ENCODE measurements around the gene PRKCQ.
A peak's percentile ranks its signal among the peaks of the same experiment; 100 is the strongest.

Gene PRKCQ

DNA sequence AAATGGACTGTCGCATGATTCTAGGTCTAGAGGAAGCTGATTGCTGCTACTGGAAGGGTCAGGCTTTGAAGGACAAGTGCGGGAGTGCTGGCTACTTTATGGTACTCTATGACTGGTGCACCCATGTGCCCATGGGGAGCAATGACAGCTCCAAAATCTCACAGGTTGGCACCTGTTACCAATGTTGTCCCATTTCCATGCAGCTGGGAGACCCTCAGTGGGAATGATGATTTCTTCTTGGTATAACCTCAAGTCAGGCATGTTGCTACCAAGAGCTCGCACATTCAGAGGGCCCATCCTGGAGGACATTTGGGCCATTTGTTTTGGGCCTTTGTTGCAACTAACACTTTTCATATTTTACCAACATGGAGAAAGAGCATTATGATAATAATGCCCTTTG lies 174.4 kb downstream of the PRKCQ start:
- no peak for DNase-seq (ENCODE audit: low read depth)

DNA sequence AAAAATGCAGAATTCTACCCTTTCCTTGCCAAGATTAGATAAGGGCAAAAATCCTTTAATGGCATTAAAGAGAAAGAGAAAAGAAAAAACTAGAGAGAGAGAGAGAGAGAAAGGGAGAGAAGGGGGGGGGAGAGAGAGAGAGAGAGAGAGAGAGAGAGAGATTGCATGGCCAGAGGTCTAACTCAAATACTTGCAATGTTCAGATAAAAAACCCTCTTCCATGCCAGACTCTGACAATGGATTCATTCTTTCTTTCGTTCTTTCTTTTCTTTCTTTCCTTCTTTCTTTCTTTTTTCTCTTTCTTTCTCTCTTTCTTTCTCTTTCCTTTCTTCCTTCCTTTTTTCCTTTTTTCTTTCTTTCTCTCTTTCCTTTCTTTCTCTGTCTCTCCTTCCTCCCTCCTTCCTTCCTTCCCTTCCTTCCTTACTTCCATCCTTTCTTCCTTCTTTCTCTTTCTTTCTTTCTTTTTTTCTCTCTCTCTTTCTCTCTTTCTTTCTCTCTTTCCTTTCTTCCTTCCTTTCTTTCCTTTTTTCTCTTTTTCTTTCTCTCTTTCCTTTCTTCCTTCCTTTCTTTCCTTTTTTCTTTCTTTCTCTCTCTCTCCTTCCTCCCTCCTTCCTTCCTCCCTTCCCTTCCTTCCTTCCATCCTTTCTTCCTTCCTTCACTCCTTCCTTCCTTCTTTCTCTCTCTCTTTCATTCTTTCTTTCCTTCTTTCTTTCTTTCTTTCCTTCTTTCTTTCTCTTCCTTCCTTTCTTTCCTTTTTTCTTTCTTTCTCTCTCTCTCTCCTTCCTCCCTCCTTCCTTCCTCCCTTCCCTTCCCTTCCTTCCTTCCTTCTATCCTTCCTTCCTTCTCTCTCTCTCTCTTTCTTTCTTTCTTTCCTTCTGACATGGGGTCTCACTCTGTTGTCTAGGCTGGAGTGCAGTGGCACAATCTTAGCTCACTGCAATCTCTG lies 175.7 kb downstream of the PRKCQ start:
- DNase-seq (ENCODE audit: low read depth) = no peak

DNA sequence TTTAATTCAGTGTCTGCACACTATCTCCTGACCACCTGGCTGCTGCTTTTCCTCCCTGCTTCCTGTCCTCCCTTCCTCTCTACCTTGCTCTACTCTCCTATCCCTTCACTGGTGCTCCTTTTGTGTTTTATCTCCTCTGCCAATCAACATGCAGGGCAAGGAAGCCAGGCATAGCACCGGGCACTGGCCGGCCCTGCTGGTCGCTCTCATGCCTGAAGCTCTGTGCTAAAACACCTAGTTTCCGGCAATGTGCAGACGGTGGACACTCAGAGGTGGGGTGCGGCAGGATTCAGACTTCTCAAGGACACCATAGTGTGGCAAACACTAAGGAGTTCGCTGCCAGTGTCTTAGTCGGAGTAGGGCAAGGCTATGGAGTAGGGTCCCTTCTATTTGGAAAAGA lies 177.1 kb downstream of the PRKCQ start:
- no peak for DNase-seq (ENCODE audit: low read depth)

DNA sequence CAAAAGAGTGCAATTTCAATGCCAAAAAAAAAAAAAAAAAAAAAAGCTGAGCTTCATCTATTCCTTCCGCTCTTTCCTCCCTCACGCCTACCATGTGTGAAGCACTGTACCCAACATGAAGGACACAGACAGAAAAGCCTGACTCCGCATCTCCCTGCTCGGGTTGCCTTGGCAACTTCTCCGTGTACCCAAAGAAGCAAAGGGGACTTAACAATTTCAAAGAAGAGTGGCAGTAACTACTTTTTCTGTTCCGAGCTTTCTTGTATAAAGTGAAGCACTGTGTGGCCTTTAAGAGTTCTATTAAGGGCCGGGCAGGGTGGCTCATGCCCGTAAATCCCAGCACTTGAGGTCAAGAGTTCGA lies 177.7 kb downstream of the PRKCQ start:
- DNase-seq (ENCODE audit: low read depth) = no peak

DNA sequence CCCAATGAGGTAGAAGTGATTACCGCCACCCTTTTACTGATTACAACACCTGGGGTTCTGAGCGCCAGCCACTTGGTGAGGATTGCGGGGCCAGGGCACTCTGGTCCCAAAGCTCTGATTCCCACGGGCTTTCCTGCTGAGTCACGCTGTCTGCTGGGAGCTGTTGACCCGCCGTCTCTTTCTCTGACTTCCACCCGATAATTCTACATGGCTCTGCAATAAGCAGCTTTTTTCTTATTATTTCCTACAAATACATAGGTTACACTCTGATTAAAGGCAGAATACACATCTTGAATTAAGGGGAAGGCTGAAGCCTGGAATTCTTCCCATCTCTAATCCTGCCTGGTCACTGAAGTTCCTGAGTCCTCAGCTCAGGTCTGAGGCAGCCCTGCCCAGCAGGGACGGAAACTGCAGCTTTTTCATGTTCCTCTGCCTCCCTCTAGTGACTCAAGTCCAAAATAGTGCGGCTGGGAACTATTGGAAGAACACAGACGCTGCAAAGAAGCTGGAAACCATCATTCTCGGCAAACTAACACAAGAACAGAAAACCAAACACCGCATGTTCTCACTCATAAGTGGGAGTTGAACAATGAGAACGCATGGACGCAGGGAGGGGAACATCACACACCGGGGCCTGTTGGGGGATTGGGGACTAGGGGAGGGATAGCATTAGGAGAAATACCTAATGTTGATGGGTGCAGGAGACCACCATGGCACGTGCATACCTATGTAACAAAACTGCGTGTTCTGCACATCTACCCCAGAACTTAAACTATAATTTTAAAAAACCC lies 178.3 kb downstream of the PRKCQ start:
- peak; percentile 78 for DNase-seq (ENCODE audit: low read depth)

DNA sequence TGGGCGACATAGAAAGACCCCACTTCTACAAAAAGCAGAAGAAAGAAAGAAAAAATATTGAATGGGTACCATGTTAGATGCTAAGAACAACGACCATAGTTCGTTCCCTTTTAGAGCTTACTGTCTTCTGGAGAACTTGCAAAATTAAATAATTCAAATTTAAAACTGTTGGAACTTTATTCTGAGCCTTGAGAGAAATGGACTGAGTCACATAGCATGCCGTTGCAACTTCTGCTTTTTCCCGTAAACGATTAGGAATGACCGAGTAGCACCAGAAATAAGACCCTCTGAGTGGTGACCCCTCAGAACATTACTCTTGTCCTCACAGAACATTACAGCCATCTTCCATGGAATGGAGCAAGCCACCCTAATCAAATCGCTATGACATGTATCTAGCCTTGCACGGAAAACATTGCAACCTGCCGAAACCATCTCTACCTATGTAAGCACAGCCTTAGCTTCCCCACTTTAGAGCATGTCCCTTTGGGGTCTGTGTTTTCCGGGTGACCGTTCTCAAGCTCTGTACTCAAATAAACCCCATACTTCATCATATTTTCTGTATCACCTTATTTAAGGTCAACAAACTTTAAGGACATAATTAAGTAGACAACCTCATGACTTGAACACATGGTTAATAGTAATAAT lies 179.1 kb downstream of the PRKCQ start:
- DNase-seq (ENCODE audit: low read depth) = no peak

DNA sequence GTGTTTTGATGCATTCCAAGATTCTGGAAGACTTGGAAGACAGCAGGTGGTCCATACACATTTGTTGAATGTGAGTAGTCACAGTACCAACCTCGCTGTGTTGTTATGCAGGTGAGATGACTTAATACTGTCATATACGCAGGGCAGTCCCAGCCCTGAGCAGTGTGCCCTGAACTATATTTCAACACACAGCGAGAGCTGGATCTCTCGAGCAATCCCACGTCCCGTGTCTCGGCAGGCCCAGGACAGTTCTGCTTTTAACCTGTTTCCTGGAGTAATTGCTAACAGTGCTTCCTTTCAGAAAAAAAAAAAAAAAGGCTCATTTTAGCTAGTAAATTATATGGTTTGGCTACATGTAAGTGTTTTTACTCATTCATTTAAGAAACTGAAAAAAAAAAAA lies 179.7 kb downstream of the PRKCQ start:
- DNase-seq (ENCODE audit: low read depth) = no peak

DNA sequence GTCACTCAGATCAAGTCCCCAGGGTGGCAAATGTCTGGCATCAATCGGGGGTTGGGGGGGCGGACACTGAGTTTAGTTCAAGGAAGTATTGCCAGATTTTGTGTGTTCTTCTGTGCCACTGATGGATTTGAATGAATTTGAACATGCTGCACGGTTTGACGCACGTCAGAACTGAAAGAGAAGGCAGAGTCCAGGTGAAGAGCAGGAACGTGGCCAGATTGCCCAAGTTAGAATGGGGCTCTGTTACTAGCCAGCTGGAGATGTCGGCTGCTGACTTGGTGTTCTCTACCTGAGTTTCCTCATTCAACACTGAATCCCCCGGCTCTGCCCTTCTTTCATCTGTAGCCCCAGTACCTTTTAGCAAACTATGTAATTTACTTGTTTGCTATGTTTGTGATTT lies 180.2 kb downstream of the PRKCQ start:
- no peak for DNase-seq (ENCODE audit: low read depth)

DNA sequence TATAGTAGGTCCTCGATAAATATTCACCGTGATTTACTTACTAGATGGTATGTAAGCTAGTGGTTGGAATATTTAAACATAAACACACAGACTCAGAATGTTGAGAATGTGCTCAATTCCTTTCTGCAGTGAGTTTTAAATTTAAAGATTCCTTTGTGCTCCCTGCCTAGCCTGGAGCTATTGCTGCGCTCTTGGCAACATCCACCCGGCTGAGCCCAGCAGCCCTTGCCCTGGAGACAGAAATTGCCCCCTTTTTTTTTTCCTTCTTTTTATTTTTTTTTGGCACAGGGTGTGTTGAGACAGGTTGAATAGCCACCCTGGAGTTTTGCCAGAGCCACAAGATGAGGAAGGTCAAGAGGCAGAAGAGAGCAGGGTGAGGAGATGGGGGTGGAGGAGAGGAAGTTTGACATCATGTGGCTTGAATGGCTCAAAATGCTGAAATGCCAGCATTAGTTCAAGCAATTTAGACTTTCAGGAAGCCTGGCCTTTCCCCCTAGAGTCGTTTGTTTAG lies 180.8 kb downstream of the PRKCQ start:
- DNase-seq (ENCODE audit: low read depth) = no peak

DNA sequence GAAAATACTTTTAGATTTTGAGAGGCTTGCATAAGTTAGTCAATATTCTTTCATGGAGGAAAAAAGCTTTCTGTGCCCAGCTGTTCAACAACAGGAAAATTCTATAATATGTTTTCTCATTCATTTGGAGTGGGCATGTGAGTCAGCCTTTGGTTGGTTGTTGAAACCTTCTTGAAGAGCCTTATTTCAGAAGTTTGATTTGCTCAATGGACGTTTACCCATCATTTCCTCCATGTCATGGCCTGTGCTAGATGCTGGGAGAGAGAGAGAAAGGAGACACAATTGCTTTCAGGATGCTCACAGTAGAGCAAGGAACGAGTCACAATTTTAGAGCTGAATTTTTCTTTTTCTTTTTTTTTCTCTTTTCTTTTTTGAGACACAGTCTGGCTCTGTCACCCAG lies 181.7 kb downstream of the PRKCQ start:
- no peak for DNase-seq (ENCODE audit: low read depth)

DNA sequence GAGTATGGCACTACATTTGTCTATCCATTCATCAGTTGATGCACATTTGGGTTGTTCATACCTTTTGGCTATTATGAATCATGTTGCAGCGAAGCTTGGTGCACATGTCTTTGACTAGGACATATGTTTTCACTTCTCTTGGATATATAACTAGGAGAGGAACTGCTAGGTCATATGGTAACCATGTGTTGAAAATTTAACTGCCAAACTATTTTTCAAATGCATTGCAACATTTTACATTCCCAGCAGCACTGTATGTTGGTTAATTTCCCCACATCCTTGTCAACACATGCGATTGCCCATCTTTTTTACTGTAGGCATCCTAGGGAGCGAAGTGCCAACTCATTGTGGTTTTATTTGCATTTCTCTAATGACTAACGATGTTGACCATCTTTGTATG lies 183.4 kb downstream of the PRKCQ start:
- no peak for DNase-seq (ENCODE audit: low read depth)

DNA sequence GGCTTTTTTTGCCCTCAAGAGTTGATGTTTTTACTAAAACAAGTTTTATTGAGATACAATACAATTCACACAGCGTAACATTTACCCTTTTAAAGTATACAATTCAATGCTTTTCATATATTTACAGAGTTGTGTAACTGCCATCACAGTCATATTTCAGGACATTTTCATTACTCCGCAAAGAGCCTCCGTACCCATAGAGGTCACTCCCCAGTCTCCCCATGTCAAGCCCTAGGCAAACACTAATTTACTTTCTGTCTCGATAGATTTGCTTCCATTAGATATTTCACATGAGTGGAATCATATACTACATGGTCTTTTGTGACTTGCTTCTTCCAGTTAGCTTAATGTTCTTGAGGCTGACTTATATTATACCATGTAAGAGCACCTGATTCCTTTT lies 183.8 kb downstream of the PRKCQ start:
- no peak for DNase-seq (ENCODE audit: low read depth)

DNA sequence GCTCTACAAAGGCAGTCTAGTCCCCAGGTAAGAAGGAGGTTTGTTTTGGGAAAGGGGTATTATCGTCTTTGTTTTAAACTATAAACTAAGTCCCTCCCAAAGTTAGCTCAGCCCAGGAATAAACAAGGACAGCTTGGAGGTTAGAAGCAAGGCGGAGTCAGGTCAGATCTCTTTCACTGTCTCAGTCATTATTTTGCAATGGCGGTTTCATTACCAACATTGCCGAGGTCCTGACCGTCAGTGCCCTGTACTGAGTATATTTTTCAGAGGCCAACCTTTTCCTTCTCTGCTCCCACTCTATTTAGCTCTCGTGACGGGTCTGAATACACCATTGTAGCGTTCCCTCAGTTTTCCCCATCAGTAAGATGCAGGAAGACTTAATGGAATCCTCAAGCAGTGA lies 184.5 kb downstream of the PRKCQ start:
- DNase-seq (ENCODE audit: low read depth) = no peak

DNA sequence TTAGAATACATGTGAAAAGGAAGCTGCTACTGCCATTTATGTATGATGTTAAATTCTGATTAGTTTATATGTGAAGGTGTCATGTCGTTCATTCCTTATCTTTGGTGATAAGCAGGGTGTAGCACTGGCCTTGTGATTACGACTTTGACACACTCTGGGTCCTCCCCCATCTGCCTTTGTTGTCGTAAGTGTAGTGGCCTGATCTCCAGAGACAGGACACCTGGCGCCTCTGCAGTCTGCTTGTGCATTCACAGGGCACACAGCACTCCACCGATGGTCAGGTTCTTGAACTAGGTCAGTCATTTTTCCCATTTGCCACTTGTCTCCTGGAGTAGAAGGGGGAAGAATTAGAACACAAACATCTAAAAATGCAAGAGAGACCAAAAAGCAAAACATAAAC lies 186.0 kb downstream of the PRKCQ start:
- DNase-seq (ENCODE audit: low read depth) = no peak

DNA sequence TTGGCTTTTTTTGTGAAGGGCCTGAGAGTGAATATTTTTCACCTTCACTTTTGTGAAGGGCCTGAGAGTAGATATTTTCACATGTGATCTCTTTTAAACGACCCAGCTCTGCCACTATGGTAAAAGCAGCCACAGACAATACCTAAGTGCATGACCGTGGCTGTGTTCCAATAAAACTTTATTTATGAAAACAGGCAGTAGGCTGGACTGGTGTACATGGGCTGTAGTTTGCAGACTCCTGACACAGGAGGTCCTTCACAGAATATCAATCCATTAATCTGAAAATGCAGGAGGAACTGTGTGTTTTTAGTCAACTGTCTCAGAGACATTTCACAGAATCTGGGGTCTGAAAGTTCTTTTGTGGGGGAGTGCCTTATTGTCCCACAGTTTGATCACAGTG lies 186.9 kb downstream of the PRKCQ start:
- DNase-seq (ENCODE audit: low read depth) = no peak

DNA sequence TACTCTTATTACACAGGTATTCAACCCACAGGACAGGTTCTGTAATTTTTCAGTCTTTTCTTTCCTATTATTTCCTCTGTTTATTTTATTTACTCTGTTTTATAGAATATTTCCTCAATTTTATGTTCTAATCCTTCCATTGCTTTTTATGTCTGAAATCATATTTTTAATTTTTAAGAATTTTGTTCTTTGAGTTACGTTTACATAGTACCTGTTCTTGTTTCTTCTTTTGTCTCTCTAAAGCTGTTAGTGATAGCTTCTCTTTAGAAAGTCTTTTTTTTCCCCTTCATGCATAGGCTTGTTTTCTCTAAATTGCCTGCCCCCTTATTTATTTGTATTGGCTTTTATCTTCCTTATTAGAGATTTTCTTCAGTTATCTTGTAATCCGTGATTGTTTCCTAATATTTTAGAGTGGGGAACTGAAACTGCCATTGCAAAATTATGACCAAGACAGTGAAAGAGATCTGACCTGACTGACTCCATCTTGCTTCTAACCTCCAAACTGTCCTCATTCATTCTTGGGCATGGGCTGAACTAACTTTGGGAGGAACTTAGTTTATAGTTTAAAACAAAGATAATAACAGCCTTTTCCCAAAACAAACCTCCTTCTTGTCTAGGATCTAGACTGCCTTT lies 189.7 kb downstream of the PRKCQ start:
- DNase-seq (ENCODE audit: low read depth) = no peak

DNA sequence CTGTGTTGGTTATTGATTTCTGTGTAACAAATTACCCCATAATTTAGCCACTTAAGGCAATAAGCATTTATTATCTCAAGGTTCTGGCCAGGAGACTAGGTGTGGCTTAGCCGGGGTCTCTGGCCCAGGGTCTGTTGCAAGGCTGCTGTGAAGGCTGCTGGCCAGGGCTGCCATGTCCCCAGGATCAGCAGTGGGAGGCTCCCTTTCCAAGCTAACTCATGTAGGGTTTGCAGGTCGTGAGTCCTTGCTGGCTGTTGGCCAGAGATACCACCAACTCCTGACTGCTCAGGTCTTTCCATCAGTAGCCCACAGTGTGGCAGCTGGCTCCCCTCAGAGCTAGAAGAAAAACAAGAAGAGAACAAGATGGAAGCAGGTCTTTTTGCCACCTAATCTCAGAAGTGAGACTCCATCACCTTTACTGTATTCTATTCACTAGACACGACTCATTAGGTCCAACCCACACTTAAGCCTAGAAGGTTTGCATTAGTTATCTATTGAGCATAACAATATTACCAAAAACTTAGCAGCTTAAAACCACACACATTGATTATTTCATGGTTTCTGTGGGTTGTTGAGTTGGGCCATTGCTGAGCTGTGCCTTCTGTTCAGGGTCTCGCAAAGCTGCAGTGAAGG lies 191.7 kb downstream of the PRKCQ start:
- no peak for DNase-seq (ENCODE audit: low read depth)

DNA sequence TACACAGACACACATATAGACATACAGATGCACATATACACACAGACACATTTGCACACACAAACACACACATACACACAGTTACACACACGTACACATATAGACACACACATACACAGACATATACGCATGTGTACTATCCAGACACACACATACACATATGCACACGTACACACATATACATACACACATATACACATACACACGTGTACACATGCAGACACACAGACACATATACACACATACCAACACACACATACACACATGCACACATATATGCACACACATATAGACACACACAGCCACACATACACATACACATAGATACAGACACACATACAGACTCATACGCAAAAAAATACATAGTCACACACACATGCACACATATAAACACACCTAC lies 193.1 kb downstream of the PRKCQ start:
- DNase-seq (ENCODE audit: low read depth) = no peak

DNA sequence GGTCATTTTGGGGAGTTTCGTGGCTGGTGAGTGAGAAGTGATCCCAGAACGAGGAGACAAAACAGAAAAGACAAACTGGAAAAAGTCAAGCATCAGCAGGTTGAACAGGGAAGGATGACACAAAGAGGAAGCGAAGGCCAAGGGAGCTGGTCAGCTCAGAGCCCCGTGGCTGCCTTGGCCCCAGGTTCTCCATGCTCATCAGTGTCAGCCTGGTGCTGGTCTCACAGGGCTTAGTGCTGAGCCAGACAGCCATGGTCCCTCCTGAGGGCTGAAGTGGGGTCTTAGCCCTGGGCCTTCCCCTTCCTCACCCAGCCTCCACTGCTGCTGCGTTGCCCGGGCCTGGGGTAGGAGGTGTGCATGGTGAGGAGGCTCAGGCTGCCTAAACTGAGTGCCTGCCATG lies 193.7 kb downstream of the PRKCQ start:
- no peak for DNase-seq (ENCODE audit: low read depth)

DNA sequence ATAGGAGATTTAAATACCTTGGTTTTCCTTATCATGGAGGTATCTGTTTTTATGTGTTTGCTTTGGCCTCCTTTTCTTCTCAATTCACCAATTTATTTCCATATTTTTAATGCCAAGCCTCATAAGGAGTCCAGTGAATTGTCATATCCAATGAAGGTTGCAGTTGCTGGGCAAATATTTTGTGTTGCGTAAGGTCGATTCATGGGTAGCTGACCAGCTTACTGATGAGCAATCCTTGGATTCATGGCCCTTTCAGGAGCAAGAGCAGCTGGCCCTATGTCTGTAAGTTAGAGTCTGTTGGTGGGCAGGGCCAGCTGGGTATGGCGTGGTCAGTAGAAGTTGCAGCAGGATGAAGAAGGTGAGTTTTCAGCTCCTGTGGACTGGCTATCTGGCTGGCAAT lies 194.4 kb downstream of the PRKCQ start:
- DNase-seq (ENCODE audit: low read depth) = no peak

DNA sequence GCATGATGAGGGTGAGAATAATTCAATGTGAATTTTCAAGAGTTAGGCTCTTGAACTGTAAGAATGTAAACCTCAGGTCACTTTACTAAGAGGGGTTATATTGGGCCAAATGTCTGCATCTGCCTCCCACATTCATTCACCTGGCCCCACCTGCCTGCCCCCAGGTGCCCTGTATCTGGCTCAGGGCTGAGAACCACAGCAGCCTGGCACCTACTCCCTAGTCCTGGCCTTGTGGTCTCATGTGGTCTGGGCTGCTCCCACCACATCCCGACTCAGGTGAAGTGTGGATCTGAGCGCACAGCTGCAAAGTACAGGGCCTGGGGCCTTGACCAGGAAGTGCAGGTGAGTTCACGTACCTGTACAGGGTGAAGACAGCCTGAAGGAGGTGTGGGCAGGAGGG lies 195.2 kb downstream of the PRKCQ start:
- no peak for DNase-seq (ENCODE audit: low read depth)

DNA sequence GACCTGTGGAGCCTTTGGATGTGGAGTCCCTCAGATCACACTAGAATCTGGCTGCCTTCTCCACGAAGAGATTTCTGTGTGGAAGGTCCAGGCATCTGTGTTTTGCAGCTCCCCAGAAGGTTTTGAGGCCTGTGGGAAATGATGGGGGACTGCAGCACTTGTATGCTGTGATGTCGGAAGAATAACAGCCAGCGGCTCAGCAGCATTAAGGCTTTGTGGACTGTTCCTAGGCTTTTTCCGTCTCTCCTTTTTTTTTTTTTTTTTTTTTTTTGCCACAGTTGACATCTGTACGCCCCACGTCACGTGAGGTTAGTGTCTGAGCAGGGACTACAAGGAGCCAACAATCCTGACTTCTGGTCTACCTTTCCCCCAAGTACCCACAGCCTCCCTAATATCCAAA lies 196.0 kb downstream of the PRKCQ start:
- DNase-seq (ENCODE audit: low read depth) = no peak
